ENCODE results near the gene SLFN14. TPM values are rescaled to one million over a fixed set of nuclear protein-coding genes. Genes with fewer than 3 reads are reported as not detected.
A peak's percentile ranks its signal among the peaks of the same experiment; 100 is the strongest.

SLFN14 gene
- total RNA-seq, 1 experiment from 2014 or later: not detected

DNA sequence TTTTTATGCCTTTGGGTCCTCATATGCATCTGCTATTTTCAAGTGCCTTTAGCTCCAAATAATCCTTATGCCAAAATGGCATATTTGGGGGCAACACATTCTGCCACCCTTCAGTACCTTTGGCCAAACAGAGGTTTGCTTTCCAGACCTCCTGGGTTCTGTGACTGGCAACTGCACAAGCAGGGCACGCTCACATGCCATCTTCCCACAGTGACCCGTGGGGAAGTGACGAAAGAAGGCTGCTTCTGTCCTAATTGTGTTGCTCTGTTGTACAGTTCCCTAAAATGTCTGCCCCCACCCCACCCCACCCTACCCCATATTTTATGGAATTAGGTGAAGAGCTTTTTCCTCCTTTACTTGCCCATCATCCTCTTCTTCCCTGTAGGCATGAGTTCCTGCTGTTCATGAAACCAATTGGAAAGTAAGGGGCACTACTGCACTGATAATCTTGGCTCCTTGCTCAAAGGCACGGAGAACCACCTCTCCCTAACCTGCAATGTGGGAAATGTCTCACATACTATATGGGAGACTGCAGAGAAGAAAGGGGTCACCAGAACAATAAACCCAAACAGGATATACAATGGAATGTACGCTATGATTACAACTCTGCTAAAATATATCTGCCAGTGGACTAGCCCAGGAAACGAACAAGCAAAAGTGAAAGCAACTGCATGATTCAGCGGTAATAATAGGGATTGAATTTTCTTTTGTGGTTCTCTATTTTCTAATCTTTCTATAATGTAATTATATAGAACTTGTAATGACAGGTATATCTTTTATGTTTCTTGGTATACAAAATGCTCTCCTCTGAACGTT is 19.8 kb downstream of the SLFN14 start:
- peak; percentile 27 for DNase-seq (ENCODE audit: unreplicated experiment)
- Mint-ChIP-seq H3K4me1 (ENCODE audit: insufficient read depth, unreplicated experiment) (no peaks in the 10 kb centered on the region), H3K36me3 (ENCODE audit: insufficient read depth, unreplicated experiment) (no peaks in the 10 kb centered on the region), H3K27ac (ENCODE audit: low read depth, unreplicated experiment) (no peak overlapping the region), H3K9me3 (ENCODE audit: unreplicated experiment) (no peaks in the 10 kb centered on the region), H3K4me3 (ENCODE audit: unreplicated experiment) (peak overlapping the region; percentile 43), H3K27me3 (ENCODE audit: insufficient read depth, unreplicated experiment) (peaks cover 11% of the 10 kb centered on the region)
- CTCF ChIA-PET: interaction anchor here (0.6 to 17.2 kb wide), 5 partner anchors 20 to 473 kb away, joined by 3 to 394 read pairs (median 3); partner anchors contain the start of gene SLFN14
- intact Hi-C loops (cut with micrococcal nuclease): no loop called here
- no TSS peak for BruUV-seq (replicated peaks)
- POLR2A ChIA-PET: interaction anchor here (0.6 to 0.7 kb wide), 2 partner anchors 38 to 290 kb away, joined by 3 read pairs; no protein-coding TSS in a partner anchor
- no peak for TF ChIP-seq CTCF (IDR thresholded peaks at IDR 0.05; ENCODE audit: unreplicated experiment)

GRCh38 chr17:35539659-35540026 is 21.0 kb downstream of the SLFN14 start:
- Mint-ChIP-seq H3K27ac (ENCODE audit: low read depth, unreplicated experiment) (no peak overlapping the region), H3K4me3 (ENCODE audit: unreplicated experiment) (no peak overlapping the region), H3K27me3 (ENCODE audit: insufficient read depth, unreplicated experiment) (peaks cover 2% of the 10 kb centered on the region), H3K4me1 (ENCODE audit: insufficient read depth, unreplicated experiment) (no peaks in the 10 kb centered on the region), H3K9me3 (ENCODE audit: unreplicated experiment) (no peaks in the 10 kb centered on the region), H3K36me3 (ENCODE audit: insufficient read depth, unreplicated experiment) (no peaks in the 10 kb centered on the region)
- DNase-seq (ENCODE audit: unreplicated experiment): no peak
- no TSS peak for BruUV-seq (replicated peaks)
- intact Hi-C loops (cut with micrococcal nuclease): loop anchor here (1.0 to 10.0 kb wide), 3 partner anchors 208 to 1119 kb away; no protein-coding TSS in a partner anchor
- CTCF ChIA-PET: interaction anchor here (0.6 to 17.2 kb wide), 22 partner anchors 8 to 445 kb away, joined by 3 to 394 read pairs (median 4); no protein-coding TSS in a partner anchor
- POLR2A ChIA-PET: interaction anchor here (0.7 to 1.0 kb wide), 3 partner anchors 39 to 228 kb away, joined by 3 to 5 read pairs (median 4); partner anchors contain the start of gene PEX12
- no peak for TF ChIP-seq CTCF (IDR thresholded peaks at IDR 0.05; ENCODE audit: unreplicated experiment)

GRCh38 chr17:35537601-35538141 is 22.9 kb downstream of the SLFN14 start, which contains the start of gene SLFN12L:
TSS of gene SLFN12L (minus strand) at chr17:35537678. CDS start at chr17:35522364, 15,314 bp downstream.
- DNase-seq (ENCODE audit: unreplicated experiment): no peak
- TF ChIP-seq CTCF (IDR thresholded peaks at IDR 0.05; ENCODE audit: unreplicated experiment): no peak
- CTCF ChIA-PET: interaction anchor here (0.6 to 17.2 kb wide), 15 partner anchors 11 to 1183 kb away, joined by 3 to 394 read pairs (median 4); partner anchors contain the start of gene RFFL
- intact Hi-C loops (cut with micrococcal nuclease): loop anchor here (5.0 to 10.0 kb wide), 2 partner anchors 210 to 543 kb away; no protein-coding TSS in a partner anchor
- Mint-ChIP-seq H3K4me3 (ENCODE audit: unreplicated experiment) (no peak within 1 kb of the TSS), H3K36me3 (ENCODE audit: insufficient read depth, unreplicated experiment) (peaks cover 6% of the 10 kb centered on the region), H3K27me3 (ENCODE audit: insufficient read depth, unreplicated experiment) (peaks cover 21% of the 10 kb centered on the region), H3K4me1 (ENCODE audit: insufficient read depth, unreplicated experiment) (peaks cover 6% of the 10 kb centered on the region), H3K27ac (ENCODE audit: low read depth, unreplicated experiment) (no peak within 1 kb of the TSS), H3K9me3 (ENCODE audit: unreplicated experiment) (no peaks in the 10 kb centered on the region)
- POLR2A ChIA-PET: interaction anchor here (1.0 to 1.7 kb wide), 3 partner anchors 9 to 222 kb away, joined by 3 to 7 read pairs (median 4); no protein-coding TSS in a partner anchor
- BruUV-seq (replicated peaks): no TSS peak
